T-helper 2 cell treated with Interferon-gamma antibody and Interleukin-4, amounts not matched to agents 100 ng/mL and 5 ng/mL, for 36 hours (primary cell): ENCODE measurements around the gene CHST6. TPM values are rescaled to one million over a fixed set of nuclear protein-coding genes. Genes with fewer than 3 reads are reported as not detected.
"Not testable (repeated sequence)": the region's sequence is repeated elsewhere in the genome, so short reads cannot be mapped to it uniquely, and the experiment has no call there.

Source experiments
- intact Hi-C: fragments of 100-400 bp; cut with micrococcal nuclease; formaldehyde crosslinking; loops from one replicate; pipeline ENCODE4 v1.15.1; 2023
- total RNA-seq: library from RNA; stranded (reverse); gene quantifications from 2 replicates; pipeline ENCODE4 v1.2.3, GENCODE V29; 2022

Gene CHST6
- total RNA-seq, 1 donor from 2014 or later: not detected

DNA sequence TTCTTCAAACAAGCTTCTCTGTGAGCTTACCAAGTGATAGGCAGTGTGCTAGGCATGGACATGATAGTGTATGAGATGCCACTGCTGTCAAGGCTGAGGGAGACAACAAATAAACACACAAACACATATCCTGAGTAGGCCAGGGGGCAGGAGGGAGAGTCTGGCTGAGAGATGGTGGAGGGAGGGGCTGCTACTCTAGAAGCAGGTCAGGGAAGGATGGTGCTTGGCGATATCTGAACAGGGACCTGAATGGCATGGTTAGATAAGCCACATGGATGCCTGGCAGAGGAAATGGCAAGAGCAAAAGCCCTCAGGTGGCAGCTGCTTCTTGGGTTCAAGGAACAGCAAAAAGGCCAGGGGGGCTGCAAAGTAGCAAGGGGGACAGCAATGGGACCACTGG lies 8.6 kb upstream of the CHST6 start:
- intact Hi-C loops: no loop called here

DNA sequence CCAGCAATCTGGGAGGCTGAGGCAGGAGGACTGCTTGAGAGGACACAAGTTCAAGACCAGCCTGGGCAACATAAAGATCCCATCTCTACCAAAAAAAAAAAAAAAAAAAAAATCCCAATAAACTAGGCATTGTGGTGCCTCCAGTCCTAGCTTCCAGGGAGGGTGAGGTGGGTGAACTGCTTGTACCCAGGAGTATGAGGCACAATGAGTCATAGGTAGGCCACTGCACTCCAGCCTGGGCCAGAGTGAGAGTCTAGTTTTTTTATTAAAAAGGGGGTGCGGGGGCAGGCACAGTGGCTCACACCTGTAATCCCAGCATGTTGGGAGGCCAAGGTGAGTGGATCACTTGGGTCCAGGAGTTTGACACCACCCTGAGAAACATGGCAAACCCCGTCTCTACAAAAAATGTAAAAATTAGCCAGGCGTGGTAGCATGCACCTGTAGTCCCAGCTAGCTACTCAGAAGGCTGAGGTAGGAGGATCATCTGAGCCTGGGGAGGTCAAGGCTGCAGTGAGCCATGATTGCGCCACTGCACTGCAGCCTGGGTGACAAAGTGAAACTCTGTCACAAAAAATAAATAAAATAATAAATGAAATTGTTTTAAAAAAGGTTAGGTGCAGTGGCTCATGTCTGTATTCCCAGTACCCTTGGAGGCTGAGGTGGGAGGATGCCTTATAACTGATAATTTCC lies 7.8 kb upstream of the CHST6 start:
- intact Hi-C loops: no loop called here

DNA sequence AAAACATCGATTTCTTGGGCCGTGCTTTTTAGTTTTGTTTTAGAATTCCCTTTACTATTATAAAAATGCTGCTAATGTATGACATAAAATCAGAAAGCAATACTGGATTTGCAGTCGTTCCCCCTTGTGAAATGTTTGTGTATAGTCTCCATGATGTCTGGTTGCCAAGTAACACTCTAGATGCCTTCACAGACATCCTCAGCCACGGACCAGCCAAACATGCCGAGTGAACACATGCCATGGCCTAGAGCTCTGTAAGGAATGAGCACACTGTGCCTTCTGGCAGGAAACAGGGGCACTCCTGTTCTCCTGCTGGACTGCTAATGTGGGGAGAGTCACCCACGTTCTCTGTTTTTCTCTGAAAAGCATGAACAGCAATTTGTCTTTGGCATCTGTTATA lies 6.6 kb upstream of the CHST6 start:
- intact Hi-C loops: not testable (repeated sequence)

DNA sequence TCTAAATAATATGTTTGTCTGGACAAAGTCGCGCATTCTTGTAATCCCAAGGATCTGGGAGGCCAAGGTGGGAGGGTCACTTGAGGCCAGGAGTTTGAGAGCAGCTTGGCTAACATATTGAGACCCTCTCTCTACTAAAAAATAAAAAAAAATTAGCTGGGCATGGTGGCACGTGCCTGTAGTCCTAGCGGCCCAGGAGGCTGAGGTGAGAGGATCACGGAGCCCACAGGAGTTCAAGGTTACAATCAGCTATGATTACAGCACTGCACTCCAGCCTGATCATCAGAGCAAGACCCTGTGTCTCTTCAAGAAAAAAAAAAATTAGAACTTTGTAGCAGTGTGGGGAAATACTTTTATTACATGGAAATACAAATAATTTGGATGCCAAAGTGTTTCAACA lies 6.1 kb upstream of the CHST6 start:
- intact Hi-C loops: no loop called here

DNA sequence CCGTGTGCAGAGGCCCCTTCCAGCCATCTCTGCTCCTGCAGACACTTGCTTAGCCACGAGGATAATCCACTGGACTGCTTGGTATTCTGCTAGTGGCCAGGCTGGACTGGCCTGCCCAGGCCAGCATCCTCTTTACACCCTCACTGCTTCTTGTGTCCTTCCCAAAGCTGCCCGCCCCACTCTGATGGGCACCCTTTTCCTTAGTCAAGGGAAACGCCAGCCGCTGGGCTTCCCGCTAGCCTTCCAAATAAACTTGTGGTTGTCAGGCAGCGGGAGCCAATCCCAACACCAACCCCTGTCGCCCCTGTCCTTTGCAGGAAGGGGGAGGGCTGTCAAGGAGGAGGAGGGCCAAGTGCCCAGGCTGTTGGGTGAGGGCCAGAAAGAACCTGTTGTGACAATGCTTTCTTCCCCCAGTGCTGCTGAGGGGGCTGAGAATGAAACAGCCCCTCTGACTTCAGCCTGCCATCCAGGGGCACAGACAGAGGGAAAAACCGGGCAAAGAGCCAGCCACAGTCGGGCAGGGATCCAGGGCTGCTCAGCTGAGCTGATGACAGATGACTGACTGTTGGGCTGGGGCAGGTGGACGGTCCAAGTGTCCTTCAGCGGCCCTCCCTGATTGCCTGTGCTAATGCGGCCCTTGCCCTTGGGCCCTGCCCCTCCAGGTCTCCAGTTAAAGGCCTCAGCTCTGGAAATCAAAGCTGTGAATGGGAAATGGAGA lies 3.5 kb upstream of the CHST6 start:
- intact Hi-C loops: not testable (repeated sequence)

DNA sequence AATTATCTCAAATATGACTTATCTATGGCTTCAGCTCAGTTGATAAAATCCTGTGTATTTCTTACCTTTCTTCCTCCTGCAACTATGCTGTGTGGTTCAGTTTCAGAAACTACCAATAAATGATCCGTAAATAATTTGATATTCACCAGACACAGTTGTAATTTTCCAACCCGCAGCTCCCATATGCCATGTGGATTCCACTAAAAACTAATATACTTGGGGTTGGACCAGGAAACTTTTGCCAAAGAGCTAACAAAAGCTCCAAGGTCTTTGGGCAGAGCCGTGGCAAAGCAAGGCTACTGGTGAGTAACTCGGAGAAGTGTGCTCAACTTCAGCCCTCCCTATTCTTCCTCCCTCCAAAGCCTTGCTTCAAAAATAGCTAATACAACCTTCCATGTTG lies 2.3 kb upstream of the CHST6 start:
- intact Hi-C loops: no loop called here

DNA sequence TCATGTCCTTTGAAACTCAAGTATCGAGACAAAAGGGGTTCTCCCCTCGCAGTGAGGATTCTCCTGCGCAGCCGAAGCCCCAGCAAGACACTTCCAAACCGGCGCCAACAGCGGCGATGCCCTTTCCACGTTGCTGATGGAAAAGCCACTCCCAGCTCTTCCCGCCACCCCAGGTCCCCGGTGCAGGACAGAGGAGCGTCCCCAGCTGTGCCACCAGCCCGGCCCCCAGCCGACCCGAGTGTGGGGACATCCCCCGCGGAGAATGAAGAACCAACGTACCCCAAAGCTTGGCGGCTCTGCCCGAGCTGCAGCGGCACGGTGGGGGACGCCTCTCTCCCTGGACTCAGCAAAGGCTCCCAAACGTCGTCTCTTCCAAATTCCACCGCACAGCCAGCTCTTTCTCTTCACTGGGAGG lies 573 bp downstream of the CHST6 start:
- intact Hi-C loops: no loop called here

DNA sequence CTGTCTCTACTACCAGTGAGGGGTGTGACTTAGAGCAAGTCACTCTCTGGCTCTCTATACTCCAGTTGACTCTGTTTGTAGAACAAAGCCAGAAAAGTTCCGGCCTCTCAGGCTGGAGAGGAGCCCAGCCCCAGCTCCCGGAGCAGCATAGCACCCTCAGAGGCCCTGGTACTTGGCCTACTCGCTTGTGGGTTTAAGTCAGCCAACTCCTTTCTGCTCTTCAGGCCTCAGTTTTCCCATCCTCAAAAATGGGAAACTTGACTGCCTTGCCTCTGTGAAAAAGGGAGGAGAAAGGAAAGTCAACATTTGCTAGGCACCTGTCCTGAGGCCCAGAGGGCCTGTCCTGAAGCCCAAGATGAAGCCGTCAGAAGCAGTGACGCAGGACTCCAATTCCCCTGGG lies 1.1 kb downstream of the CHST6 start:
- intact Hi-C loops: no loop called here

DNA sequence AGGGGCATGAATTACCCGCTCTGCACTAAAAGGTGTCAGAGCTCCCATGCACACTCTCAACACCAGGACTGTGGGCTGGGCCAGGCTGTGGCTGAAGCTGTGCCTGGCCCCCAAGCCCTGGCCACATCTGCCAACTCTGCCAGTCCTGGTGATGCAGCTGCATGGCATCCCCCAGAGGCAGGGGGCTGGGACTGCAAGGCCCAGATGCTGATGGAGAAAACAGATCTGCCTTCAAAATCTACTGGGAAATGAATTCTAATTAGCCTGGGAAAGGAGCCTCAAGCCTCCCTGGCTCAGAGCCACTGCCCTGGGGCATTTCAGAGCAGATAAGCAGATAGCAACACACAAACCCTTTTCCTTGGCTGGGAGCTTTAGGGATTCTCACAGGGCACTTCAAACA lies 3.4 kb downstream of the CHST6 start:
- intact Hi-C loops: no loop called here

DNA sequence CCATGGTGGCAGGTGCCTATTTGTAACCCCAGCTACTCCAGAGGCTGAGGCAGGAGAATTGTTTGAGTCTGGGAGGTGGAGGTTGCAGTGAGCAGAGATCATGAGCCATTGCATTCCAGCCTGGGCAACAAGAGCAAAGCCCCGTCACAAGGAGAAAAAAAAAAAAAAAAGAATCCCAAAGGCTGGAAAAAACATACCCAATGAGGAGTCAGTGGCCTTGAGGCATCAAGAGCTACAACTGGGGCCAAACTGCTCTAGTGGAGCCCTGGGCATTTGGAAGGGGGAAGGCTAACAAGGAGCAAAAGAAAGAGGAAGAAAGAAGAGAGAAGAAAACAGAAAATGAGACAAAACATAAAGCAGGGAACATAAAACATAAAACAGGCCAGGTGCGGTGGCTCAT lies 6.9 kb downstream of the CHST6 start:
- intact Hi-C loops: no loop called here

DNA sequence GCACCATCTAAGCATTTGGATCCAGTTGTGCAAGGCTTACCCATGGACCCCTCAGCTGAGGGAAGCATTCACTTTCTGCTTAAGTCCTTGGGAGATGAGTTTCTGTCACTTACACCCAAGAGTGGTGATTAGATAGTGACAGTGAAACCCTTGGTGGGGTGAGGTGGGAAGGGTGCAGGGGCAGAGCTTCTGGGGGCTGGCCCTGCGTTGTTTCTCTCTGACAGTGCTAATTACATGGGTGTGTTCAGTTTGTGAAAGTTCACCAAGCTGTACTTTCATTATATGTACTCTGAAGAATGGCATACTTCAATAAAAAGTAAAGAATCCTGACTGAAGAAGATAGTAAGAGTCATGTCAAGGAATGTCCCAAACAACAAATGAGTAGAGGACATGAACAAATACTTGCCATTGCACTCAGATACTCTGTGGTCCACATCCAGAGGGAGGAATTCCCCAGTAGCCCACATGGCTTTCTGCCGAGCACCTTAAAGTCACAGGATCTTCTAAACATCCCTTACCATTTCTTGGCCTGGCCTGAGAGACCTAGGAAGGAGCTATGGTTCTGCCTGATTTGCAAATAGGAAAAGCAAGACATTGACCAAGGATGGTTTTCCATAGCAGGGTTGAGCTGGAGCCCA lies 8.4 kb downstream of the CHST6 start:
- intact Hi-C loops: no loop called here

DNA sequence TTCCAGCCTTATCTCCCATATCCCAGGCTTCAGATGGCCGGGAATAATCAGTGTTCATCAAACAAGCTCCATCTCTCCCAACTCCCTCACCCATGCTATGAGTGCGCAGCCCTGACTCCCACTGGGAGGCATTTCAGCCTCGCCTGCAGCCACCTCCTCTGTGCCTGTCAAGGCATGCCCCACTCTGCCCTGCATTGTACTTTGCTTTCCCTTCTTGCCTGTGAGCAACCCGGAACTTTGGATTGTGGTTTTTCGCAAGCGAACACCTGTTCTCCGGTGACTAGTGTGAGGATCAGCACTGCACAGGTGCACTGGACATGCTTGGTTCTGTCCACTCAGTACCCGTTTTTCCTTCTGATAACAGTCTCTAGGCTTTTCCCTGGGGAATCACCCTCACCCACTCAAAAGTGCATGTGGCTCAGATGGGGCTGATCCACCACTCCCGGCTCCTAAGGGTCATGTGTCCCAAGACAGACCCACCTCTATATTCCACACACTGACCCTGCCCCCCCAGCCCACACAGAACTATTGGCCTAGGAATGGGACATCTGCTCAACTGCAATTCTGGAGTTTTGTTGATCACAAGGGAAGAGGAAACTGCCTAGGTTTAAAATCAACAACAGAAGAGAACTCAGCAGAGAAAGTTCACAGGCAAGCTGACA lies 9.1 kb downstream of the CHST6 start:
- intact Hi-C loops: no loop called here

DNA sequence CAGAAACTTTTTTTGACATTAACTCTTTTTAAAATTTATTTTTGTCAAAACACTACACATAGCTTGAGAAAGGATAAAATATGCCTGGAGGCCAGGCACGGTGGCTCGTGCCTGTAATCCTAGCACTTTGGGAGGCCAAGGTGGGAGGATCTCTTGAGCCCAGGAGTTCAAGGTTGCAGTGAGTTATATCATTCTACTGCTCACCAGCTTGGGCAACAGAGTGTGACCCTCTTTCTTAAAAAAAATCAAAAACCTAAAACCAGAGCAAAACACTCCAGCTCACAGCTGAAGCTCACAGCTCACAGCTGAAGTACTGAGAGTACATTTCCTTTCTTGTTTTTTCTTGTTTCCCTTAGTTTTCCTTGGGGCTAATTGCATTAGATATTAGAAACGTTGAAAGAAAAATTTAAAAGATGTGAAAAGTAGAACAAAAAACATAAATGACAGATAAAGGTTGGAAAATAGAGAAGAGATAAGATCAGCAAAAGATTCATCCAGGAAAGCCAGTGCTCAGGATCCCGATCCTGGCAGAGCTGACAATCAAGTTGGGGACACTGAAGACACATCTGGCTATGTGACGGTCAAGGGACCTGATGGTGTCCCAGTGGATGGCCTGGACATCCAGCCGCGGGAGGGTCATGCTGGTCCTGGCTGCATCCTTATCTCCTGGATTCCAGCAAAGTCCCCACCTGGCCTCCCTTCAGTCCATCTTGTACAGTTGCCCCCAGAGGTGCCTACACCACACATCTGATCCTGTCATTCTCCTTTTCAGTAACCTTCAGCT lies 9.8 kb downstream of the CHST6 start:
- intact Hi-C loops: no loop called here

DNA sequence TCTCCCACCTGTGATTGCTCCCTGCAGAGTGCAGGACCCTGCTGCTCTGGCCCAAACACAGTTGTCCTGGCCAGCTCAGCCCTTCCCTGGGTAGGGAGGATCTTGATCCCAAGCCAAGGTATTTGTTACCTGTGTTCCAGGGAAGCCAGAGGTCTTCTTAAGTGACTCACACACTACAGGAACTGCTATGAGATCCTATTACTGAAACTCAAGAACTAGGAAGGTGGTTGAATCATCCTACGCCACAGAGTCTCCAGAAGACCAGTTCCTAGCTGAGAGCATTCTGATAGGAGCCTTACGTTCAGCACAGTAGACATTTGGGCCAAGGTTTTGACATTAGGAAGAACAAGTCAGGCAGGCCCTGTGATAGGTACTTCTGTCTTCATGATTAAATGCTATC lies 12.0 kb downstream of the CHST6 start:
- intact Hi-C loops: no loop called here

DNA sequence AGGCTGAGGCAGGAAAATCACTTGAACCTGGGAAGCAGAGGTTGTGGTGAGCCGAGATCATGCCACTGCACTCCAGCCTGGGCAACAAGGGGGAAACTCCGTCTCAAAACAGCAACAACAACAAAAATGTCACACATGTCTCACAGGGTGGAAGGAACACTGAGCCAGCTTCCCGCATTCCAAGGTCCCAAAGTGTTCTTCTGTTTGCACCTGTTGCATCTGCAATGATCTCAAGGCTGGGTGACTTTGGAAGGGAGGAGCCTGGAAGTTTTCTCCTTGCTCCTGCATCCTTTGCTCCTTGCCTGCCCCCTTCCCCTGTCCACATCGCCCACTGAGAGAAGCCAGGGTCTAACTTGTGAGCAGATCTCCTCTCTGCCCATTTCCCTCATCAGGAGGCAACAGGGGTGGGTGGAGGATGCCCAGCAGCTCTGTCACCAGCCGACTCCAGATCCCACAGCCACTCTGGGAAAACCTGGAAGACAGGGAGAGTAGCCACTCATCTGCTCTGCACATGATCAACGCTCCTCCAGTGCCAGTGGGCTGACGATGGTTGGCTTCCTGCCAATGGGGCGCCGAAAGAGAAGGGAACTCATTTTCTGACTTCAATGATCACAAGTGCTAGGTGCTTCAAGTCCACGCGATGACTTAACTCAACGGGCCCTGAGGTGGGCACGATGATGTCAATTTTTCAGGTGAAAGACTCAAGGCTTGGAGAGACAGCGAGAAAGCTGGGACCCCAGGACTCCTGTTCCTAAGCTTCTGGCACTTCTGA lies 12.6 kb downstream of the CHST6 start:
- intact Hi-C loops: no loop called here

DNA sequence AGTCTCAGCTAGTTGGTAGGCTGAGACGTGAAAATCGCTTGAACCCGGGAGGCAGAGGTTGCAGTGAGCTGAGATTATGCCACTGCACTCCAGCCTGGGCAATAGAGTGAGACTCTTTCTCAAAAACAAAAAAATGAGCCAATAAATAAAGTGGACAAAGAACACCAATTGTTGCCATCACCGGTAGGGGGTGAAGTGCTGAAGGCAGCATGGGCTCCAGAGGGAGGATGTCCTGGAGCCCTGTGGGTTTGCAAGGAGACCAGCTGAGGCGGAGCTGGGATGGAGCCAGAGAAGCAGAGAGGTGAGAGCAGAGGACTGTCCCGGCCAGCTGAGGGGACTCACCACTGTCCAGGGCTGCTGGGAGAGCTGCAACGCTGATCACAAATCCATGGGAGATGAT lies 13.8 kb downstream of the CHST6 start:
- intact Hi-C loops: no loop called here

DNA sequence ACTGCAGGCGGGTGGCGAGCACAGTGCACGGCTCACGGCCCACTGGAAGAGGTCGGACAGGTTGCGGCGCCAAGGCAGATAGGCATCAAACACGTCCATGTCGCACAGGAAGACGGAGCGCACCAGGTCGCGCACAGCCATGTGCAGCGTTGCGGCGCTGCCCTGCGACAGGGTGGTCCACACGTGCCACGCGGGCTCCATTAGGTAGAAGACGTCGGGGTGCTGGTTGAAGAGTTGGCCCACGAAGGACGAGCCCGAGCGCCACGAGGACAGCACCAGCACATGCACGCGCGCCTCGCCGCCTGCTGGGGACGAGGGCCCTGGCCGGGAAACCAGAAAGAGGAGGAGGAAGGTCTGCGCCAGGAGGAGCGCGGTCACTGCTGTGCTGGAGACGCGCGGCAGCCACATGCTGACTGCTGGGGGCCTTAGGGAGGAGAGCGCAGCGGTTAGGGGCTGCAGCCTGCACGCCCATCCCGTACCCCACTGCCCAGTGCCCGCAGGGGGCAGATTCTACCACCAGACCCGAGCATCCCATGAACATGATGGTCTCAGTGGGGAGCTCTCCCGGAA lies 15.7 kb downstream of the CHST6 start:
- intact Hi-C loops: no loop called here

DNA sequence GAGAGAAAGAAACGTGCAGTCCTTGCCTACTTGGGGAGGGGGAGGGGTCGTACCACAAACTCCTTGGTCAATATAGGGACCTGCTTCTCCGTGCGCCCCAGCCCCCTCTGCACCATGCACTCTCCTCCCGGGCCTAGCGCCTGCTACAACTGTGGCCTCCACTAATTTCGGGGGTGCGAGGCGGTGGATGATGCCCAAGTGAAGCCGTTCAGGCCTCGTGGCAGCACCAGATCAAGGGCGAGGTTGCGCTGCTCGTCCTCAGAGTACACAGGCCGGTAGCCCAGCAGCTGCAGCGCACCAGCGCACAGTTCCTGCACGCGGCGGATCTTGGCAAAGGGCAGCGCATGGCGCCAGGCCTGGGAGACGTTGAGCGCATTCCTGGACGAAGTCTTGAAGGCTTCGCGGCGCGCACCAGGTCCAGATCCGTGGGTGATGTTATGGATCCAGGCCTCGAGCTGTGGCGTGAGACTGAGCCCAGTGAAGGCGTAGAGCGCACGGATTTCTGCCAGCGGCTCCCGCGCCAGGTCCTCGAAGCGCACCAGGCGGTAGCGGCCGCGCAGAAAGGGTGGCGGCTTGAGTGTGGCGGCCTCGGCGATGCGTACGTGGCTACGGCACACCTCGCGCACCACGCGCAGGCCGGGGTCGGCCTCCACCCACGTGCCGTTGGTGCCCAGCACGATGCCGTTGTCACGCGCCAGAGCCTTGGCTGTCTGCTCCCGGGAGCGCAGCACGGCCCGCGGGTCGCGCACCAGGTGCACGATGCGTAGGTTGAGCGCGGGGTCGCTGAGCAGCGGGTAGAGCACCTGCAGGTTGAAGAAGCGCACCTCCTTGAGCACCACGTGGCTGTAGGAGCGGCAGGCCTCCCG lies 16.5 kb downstream of the CHST6 start:
- intact Hi-C loops: no loop called here
